Stimulated activated CD4-positive, alpha-beta T cell treated with anti-CD3 and anti-CD28 coated beads, Interleukin-12 subunit alpha, Interleukin-12 subunit beta, amount 100 ng/mL, for 4 hours (primary cell): Measurements from ENCODE around the gene OBP2A.

Source experiments
- DNase-seq: peaks from one replicate; pipeline ENCODE4 v3.0.0-alpha.2; 2020

OBP2A gene

DNA sequence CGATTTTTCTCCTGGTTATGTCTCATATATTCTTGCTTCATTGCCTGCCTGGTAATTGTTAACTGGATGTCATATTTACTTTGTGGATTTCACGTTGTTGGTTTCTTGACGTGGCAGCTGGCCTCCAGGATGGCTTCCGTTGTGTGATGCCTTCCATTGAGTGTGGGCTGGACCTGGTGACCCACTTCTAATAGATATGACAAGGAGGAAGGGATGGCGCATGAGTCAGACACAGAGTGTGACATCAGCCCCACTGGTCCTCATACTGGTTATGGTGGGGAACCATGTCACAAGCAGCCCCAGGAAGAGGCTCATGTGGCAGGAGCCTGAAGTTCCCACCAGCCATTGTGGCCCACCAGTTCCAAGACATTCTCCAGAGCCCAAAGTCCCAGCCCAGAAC lies 9.3 kb downstream of the OBP2A start:
- DNase-seq = no peak

GRCh38 chr9:135555910-135556309 lies 10.0 kb downstream of the OBP2A start:
- DNase-seq = no peak

DNA sequence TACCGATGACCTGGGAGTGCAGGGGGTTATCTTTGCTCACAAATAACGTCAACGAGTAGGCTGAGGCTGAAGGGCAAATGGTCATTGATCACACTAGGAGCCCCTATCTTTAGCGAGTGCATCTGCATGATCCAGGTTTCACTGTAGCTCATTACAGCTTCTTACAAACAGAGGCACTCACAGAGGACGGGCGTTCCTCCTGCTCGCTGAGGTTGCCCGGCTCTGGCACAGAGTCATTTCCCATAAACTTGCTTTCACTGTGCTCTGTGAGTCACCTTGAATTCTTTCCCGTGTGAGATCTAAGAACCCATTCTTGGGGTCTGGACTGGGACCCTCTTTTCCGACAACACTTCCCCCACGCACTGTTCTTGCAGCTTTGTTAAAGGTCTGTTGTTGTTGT lies 13.7 kb downstream of the OBP2A start:
- DNase-seq = no peak

GRCh38 chr9:135561391-135562234 lies 15.7 kb downstream of the OBP2A start, which contains the start of gene PAEP:
Gene PAEP, plus strand, starts transcription at chr9:135561756.
- no peak for DNase-seq

DNA sequence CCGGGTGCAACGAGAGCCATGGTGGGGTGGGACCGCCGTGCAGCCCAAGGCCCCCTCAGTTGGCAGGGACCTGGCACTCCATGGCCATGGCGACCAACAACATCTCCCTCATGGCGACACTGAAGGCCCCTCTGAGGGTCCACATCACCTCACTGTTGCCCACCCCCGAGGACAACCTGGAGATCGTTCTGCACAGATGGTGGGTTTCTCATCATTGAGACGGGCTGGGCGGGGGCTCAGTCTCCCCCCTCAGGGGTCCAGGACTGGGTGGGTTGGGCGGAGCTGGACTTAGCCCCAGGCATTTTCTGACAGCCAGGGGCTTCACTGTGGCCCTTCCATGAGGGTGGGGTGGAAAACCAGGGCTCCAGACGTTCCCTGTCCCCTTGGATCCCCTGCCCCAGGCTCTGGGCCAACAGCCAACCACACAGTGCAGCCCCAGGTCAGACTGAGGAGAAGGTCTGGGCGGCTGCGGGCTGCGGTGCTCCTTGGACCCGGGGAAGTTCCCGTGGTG lies 16.4 kb downstream of the OBP2A start:
- DNase-seq = no peak

DNA sequence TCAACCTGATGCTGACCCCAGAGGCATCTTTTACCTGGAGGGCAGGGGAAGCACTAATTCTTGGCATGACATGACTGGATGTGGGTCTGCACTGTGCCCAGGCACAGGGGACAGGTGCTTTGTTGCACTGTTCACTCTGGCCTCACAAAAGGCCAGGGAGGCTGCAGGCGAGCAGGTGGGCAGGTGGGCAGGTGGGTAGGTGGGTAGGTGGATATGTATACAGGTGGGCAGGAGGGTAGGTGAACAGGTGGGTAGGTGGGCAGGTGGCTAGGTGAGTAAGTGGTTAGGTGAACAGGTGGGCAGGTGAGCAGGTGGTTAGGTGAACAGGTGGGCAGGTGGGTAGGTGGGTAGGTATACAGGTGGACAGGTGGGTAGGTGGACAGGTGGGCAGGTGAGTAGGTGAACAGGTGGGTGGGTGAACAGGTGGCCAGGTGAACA lies 17.1 kb downstream of the OBP2A start:
- DNase-seq = no peak

GRCh38 chr9:135563858-135564257 lies 17.9 kb downstream of the OBP2A start:
- DNase-seq = no peak

GRCh38 chr9:135565141-135565628 lies 19.3 kb downstream of the OBP2A start:
- no peak for DNase-seq

GRCh38 chr9:135565636-135566035 lies 19.7 kb downstream of the OBP2A start:
- DNase-seq = no peak

- DNase-seq = no peak
These were observed 20.6 kb downstream of the OBP2A start for GRCh38 chr9:135566552-135566951.

GRCh38 chr9:135567311-135567710 lies 21.4 kb downstream of the OBP2A start:
- no peak for DNase-seq

- DNase-seq = no peak
These were observed 22.1 kb downstream of the OBP2A start for GRCh38 chr9:135568026-135568425.

DNA sequence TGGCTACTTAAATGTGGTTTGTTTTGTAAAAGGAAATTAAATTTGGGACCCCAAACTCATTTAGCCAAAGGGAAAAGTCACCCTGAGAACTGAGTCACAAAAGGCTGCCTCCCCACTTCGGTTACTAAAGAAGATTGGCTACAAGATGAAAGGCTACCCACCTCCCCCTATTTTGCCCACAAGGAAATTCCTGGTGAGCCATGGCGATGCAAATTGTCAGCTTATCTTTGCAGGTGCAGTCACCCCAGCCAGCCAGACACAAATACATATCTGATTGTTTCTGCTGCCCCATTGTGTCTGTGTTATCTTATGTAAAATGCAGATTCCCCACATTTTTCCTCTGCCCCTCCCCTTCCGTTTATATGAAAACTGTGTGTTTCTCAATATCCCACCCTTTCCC lies 24.5 kb downstream of the OBP2A start:
- DNase-seq = no peak

DNA sequence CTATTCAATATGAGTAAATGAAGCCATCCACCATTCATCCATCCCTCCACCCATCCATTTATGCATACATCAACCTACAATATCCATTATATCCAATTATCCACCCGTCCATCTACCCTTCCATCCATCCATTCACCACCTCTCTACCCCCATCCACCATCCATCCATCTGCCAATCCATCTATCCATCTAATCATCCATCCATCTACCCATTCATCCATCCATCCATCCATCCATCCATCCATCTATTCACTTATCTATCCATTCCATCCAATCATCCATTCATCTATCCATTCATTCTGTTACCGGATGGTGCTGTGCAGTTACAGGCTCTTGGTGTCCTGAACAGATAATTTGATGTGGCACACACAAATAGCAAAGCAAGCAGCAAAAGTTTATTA lies 26.3 kb downstream of the OBP2A start:
- DNase-seq = no peak

GRCh38 chr9:135573124-135573523 lies 27.2 kb downstream of the OBP2A start:
- DNase-seq = no peak

- no peak for DNase-seq
These were observed 28.4 kb downstream of the OBP2A start for GRCh38 chr9:135574331-135574730.

DNA sequence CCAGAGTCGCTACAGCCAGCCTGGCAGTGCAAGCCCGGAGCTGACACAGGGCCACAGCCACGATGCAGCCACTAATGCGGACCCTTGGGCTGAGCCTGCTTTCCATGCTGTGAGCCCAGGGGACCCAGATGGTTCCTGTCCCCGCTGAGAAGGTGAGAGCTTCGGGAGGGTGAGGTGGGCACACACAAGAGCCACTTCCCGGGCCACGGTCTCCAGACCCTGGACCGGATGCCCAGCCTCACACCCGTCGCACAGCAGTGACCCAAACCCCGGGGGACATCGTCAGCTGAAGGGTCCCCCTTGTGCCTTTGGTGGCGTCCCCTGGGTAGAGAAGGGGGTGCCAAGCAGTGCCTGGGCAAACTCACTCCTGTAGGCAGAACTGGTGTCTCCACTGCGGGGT lies 29.0 kb downstream of the OBP2A start:
- DNase-seq = no peak

DNA sequence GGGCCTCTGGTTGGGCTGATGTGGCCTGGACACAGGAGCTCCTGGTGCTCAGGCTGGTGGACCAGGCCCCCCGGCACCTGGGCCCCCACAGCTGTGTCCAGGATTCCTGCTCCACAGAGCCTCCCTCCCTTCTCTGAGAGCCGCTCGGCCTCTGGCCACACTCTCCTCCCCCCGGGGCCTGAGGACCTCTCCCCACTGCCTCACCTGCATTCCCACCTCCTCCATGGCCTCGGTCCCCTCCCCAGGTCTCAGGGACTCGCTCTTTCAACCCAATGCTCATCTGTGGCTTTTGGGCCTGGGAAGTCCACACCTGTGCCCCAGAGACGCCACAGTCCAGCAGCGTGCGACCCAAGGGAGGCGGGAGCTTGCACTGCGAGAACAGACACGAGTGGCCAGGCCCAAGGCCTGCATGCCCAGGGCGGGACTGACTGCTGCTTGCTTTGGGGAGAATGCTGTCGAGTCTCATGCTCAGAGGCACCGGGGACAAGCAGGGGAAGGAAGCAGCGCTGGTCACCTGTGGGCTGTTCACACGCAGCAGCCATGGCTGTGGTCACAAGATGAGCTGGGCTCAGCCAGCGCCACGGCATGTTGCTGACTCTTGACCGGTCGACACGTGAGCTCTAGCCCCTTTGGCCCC lies 30.2 kb downstream of the OBP2A start:
- DNase-seq = no peak

- DNase-seq = no peak
These were observed 31.3 kb downstream of the OBP2A start for GRCh38 chr9:135577256-135577655.

DNA sequence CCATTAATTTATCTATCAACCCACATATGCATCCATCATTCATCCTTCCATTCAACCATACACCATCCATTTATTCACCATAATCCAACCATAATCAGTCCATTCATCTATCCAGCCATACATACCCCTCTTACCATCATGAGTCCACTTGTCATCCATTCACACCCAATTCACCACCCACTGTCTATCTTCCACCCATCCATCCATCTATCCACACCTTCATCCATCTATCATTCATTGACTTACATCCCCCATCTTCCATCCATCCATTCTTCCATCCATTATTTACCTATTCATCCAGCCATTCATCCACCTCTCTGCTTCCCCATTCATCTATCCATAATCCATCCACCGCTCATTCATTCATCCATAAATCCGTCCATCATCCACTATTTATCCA lies 33.4 kb downstream of the OBP2A start:
- no peak for DNase-seq

- DNase-seq = no peak
These were observed 34.1 kb downstream of the OBP2A start for GRCh38 chr9:135579889-135580660.

DNA sequence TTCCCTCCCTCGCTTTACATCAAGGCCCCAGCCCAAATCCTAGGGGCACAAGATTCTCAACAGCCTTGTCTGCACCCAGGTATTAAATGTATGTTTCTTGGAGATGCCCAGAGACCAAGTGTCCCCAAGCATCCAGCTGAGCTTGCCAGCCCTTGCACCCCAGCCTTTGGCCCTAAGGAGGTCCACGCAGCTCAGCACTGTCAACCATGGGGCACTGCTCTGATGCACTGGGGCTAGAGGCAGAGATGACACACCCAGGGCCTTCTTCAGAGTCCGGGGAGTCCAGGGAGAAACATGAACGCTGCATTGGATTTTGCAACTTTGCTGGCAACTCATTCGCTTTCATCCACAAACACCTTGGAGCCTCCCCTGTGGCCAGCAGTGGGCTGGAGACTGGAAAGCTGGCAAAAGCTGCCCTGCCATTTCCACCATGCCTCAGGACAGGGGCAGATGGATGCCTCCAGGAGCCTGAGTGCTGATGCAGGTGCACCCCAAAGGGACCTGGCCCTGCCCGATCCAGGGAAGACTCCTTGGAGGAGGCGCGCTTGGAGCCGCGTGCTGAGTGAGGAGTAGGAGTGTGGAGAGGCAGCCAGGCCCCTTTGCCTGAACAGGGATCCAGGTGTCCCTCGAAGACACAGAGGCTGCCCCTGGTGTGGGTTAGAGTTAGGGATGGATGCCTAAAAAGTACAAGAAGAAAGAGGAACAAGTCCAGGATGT lies 34.9 kb downstream of the OBP2A start:
- DNase-seq = no peak
